Heart right ventricle (tissue), 16 donors: ENCODE measurements around the gene MYLK. TPM values are rescaled to one million over a fixed set of nuclear protein-coding genes. Genes with fewer than 3 reads are reported as not detected.
A peak's percentile ranks its signal among the peaks of the same experiment; 100 is the strongest.

Experiments used
- ATAC-seq, 8 donors: fragments of 200-7000 bp; cut with Tn5 transposase; one replicate each; pipeline ENCODE4 v1.9.1; 2020; ENCODE audit warnings: mild to moderate bottlenecking in 8 of 8, moderate library complexity in 8 of 8, moderate number of reproducible peaks in 1 of 8
- DNase-seq, 2 donors: peaks; one replicate each; pipeline ENCODE4 v3.0.0-alpha.2; 2020
- H3K27ac ChIP-seq, 10 donors: fragments of 200-600 bp; sonication (generic) in 2 of 10; one replicate each; pipeline versions ENCODE4 v1.5.0 to v1.8.0; 2020 to 2022; ENCODE audit warnings: mild to moderate bottlenecking in 3 of 10
- H3K27me3 ChIP-seq, 7 donors: fragments of 200-600 bp; one replicate each; pipeline ENCODE4 v1.8.0; 2021 to 2022; ENCODE audit warnings: mild to moderate bottlenecking in 2 of 7
- H3K36me3 ChIP-seq, 9 donors: fragments of 200-600 bp; sonication (generic) in 1 of 9; one replicate each; pipeline versions ENCODE4 v1.5.0 to v1.8.0; 2020 to 2022; ENCODE audit warnings: mild to moderate bottlenecking in 2 of 9
- H3K4me1 ChIP-seq, 9 donors: fragments of 200-600 bp; sonication (generic) in 1 of 9; one replicate each; pipeline versions ENCODE4 v1.5.0 to v1.8.0; 2020 to 2022; ENCODE audit warnings: mild to moderate bottlenecking in 4 of 9
- H3K4me3 ChIP-seq, 10 donors: fragments of 200-600 bp; sonication (generic) in 2 of 10; one replicate each; pipeline versions ENCODE4 v1.5.0 to v1.8.0; 2020 to 2022; ENCODE audit warnings: mild to moderate bottlenecking in 7 of 10, moderate library complexity in 2 of 10
- H3K9me3 ChIP-seq, 11 donors: fragments of 200-600 bp in 10 of 11; sonication (generic) in 2 of 11; one replicate each; pipeline versions ENCODE4 v1.5.0 to v1.8.0; 2013 to 2022; ENCODE audit warnings: mild to moderate bottlenecking in 2 of 11, control low read depth in 1 of 11, moderate library complexity in 1 of 11
- WGBS, 2 donors: extraction: QIAGEN DNeasy Blood & Tissue Kit; methylation state at CpG; one replicate each; pipeline ENCODE4 v1.1.7; 2013; ENCODE audit warnings: inconsistent platforms in 1 of 2; 5-methylcytosine and 5-hydroxymethylcytosine counted together
- intact Hi-C, 10 donors: fragments of 100-400 bp; cut with DNase I; formaldehyde crosslinking; loops; one replicate each; pipeline versions ENCODE4 v1.11.1 to v1.14.2; 2022
- polyA plus RNA-seq, 2 donors: library from polyadenylated mRNA; stranded (reverse); fragments of 200-250 nt; gene quantifications; one replicate each; pipeline ENCODE4 v1.2.3, GENCODE V29; 2013
- total RNA-seq, 10 donors: library from RNA; stranded (reverse); fragmentation: NEBNext Ultra II Directional in 3 of 10; extraction: Animal tissue kit (Norgen Biotek cat#: 25700) in 3 of 10; gene quantifications; one replicate each; pipeline versions ENCODE4 v1.2.1 to v1.2.4, GENCODE V29; 2021 to 2023
- TF ChIP-seq, protein P1 (sequence below), 9 donors: fragments of 200-600 bp; sonication (generic) in 2 of 9; IDR thresholded peaks; one replicate each; pipeline versions ENCODE4 v1.5.0 to v1.8.0; 2021 to 2022; ENCODE audit warnings: antibody characterized with exemption in 9 of 9, mild to moderate bottlenecking in 5 of 9, moderate library complexity in 1 of 9
- donor health status: Arrhythmogenic right ventricular cardiomyopathy.
- donor health status: ischemic (EF 13 %, LVEDD 7.1; RV severe dilation, severe dysfunction).
- donor health status: healthy with polysubstance abuse.
- donor health status: DM: no; HTN: yes; CAD: no.
- donor health status: DM: no; HTN: no; CAD: no.
- donor health status: ischemic (EF 25% LVEDD 6.9; RV normal size, moderate dysfunction).
- donor health status: ischemic (EF 25% LVEDD 5.7; RV mildly dilated, moderate dysfunction).
- donor health status: healthy.
- donor health status: DM: yes; HTN: yes; CAD: no.
- donor health status: Ischemic cardiomyopathy.
- donor health status: ischemic (EF 35%, LVEDD 5.7; RV mildly dilated, moderate dysfunction).
- donor health status: nonischemic (EF 11% LVEDD 7.7; RV severe dilation, severe dysfunction).
- donor health status: DM: yes; HTN: yes; CAD: no.
- donor health status: PGD.
- donor health status: ischemic (EF 29% LVEDD 5.4; RV normal size, mild dysfunction).
- donor health status: nonischemic (EF 23%, LVEDD 6.1; RV moderate dilation, normal function).

The MYLK gene
- total and polyA plus RNA-seq, 12 donors, result 5.6 to 20.6 (median 11.6) TPM

GRCh38 chr3:123648696-123649405 is 235.3 kb downstream of the MYLK start:
- no peaks in the 10 kb centered on the region for H3K9me3 ChIP-seq
- peaks cover 0 to 18% (median 0%) of the 10 kb centered on the region in 9 donors for H3K36me3 ChIP-seq
- intact Hi-C loops, result loop anchor here in 2 of 10 donors (2.0 to 10.0 kb wide), 2 partner anchors 54 to 326 kb away; no protein-coding TSS in a partner anchor
- H3K27ac ChIP-seq, result no peak overlapping the region
- peaks cover 11 to 20% (median 14%) of the 10 kb centered on the region in 9 donors for H3K4me1 ChIP-seq
- WGBS, 2 donors, result 81 to 85% methylated on average over 10 of the region's 10 CpGs
- no peak for DNase-seq
- no peak overlapping the region for H3K4me3 ChIP-seq
- H3K27me3 ChIP-seq, result no peaks in the 10 kb centered on the region
- TF ChIP-seq, protein P1, sequence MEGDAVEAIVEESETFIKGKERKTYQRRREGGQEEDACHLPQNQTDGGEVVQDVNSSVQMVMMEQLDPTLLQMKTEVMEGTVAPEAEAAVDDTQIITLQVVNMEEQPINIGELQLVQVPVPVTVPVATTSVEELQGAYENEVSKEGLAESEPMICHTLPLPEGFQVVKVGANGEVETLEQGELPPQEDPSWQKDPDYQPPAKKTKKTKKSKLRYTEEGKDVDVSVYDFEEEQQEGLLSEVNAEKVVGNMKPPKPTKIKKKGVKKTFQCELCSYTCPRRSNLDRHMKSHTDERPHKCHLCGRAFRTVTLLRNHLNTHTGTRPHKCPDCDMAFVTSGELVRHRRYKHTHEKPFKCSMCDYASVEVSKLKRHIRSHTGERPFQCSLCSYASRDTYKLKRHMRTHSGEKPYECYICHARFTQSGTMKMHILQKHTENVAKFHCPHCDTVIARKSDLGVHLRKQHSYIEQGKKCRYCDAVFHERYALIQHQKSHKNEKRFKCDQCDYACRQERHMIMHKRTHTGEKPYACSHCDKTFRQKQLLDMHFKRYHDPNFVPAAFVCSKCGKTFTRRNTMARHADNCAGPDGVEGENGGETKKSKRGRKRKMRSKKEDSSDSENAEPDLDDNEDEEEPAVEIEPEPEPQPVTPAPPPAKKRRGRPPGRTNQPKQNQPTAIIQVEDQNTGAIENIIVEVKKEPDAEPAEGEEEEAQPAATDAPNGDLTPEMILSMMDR (IDR thresholded peaks at IDR 0.05), result no peak
- no peak for ATAC-seq

- H3K27ac ChIP-seq, result no peak overlapping the region
- TF ChIP-seq, protein P1 (IDR thresholded peaks at IDR 0.05), result no peak
- no peak overlapping the region for H3K4me3 ChIP-seq
- DNase-seq, result no peak
- H3K36me3 ChIP-seq, result peaks cover 0 to 19% (median 0%) of the 10 kb centered on the region in 9 donors
- no peaks in the 10 kb centered on the region for H3K27me3 ChIP-seq
- ATAC-seq, result peak in 1 of 8 donors; percentile 20
- whole genome bisulfite sequencing, 2 donors, result 81% methylated on average over 2 of the region's 2 CpGs
- intact Hi-C loops, result loop anchor here in 1 of 10 donors (10.0 kb wide), 1 partner anchor 330 kb away; no protein-coding TSS in a partner anchor
- no peaks in the 10 kb centered on the region for H3K9me3 ChIP-seq
- H3K4me1 ChIP-seq, result peaks cover 0 to 5% (median 0%) of the 10 kb centered on the region in 9 donors
Measured at GRCh38 chr3:123644358-123644757, 239.8 kb downstream of the MYLK start.

GRCh38 chr3:123642957-123643330 is 241.2 kb downstream of the MYLK start:
- WGBS, 2 donors, result 94 to 95% methylated on average over 4 of the region's 4 CpGs
- Histone ChIP-seq H3K4me3 (no peak overlapping the region), H3K27me3 (no peaks in the 10 kb centered on the region), H3K9me3 (no peaks in the 10 kb centered on the region), H3K36me3 (peaks cover 0 to 21% (median 0%) of the 10 kb centered on the region in 9 donors), H3K27ac (no peak overlapping the region), H3K4me1 (peaks cover 0 to 5% (median 0%) of the 10 kb centered on the region in 9 donors)
- no peak for DNase-seq
- intact Hi-C loops, result loop anchor here in 1 of 10 donors (10.0 kb wide), 1 partner anchor 332 kb away; no protein-coding TSS in a partner anchor
- TF ChIP-seq, protein P1 (IDR thresholded peaks at IDR 0.05), result no peak
- no peak for ATAC-seq

- ATAC-seq (peak; percentile 65 to 84 (median 72)), DNase-seq (peak; percentile 59 to 65)
- no peak overlapping the region for H3K4me3 ChIP-seq
- peaks cover 0 to 5% (median 0%) of the 10 kb centered on the region in 9 donors for H3K4me1 ChIP-seq
- WGBS, 2 donors, result 24 to 27% methylated on average over 3 of the region's 3 CpGs
- TF ChIP-seq, protein P1 (IDR thresholded peaks at IDR 0.05), result peak; percentile 50 to 79 (median 71)
- intact Hi-C loops, result loop anchor here in 1 of 10 donors (10.0 kb wide), 1 partner anchor 332 kb away; no protein-coding TSS in a partner anchor
- H3K9me3 ChIP-seq, result no peaks in the 10 kb centered on the region
- H3K27me3 ChIP-seq, result no peaks in the 10 kb centered on the region
- H3K27ac ChIP-seq, result no peak overlapping the region
- H3K36me3 ChIP-seq, result peaks cover 0 to 22% (median 0%) of the 10 kb centered on the region in 9 donors
Measured at GRCh38 chr3:123642182-123642956, 241.8 kb downstream of the MYLK start.
